ENCODE data around the gene BDP1. TPM values are rescaled to one million over a fixed set of nuclear protein-coding genes. Genes with fewer than 3 reads are reported as not detected.

BDP1 gene
- total RNA-seq, 1 experiment from 2014 or later: 22.0 TPM

- Histone ChIP-seq H3K27ac (ENCODE audit: low read depth, low read length) (no peak overlapping the region), H3K4me2 (ENCODE audit: low read length) (no peak overlapping the region), H3K4me3 (replicated peaks in 1 of 2; ENCODE audit: low read depth in 1 of 2, low read length in 2 of 2) (no peak overlapping the region), H3K36me3 (ENCODE audit: control insufficient read depth in 1 of 2, insufficient read depth in 2 of 2, low read length in 2 of 2) (peaks cover 10 to 15% of the 10 kb centered on the region in 2 experiments; a peak in 3 of 4 replicates), H3K4me1 (ENCODE audit: control insufficient read depth in 1 of 2, insufficient read depth in 2 of 2, low read length in 2 of 2) (no peaks in the 10 kb centered on the region), H3K9me3 (ENCODE audit: control insufficient read depth in 1 of 2, insufficient read depth in 1 of 2, low read depth in 1 of 2, low read length in 2 of 2) (no peaks in the 10 kb centered on the region), H2AFZ (ENCODE audit: low read depth, low read length, poor library complexity, severe bottlenecking) (no peak overlapping the region), H3K9ac (ENCODE audit: low read length) (no peak overlapping the region), H4K20me1 (ENCODE audit: insufficient read depth) (peaks cover 4% of the 10 kb centered on the region; the same call in 1 of the 2 replicates), H3K9me2 (ENCODE audit: insufficient read depth) (no peaks in the 10 kb centered on the region), H3K79me2 (ENCODE audit: insufficient read depth, low read length) (no peaks in the 10 kb centered on the region; the same call in 1 of the 2 replicates), H3K27me3 (ENCODE audit: insufficient read depth, low read length) (no peaks in the 10 kb centered on the region)
- ChIA-PET RAD21 (ENCODE audit: low non-redundant PET in 1 of 2, low total read pairs in 2 of 2, uncharacterized antibody in 2 of 2, unreplicated experiment in 2 of 2) (no interaction called here), POLR2A (no interaction called here), CTCF (no interaction called here)
- BruUV-seq (replicated peaks): no TSS peak
- TF ChIP-seq SRF (IDR thresholded peaks at IDR 0.05; ENCODE audit: low read depth) (no peak), EZH2 (IDR thresholded peaks at IDR 0.05) (no peak), POLR2AphosphoS5 (IDR thresholded peaks at IDR 0.05; ENCODE audit: low read depth, low read length) (no peak), CBX3 (IDR thresholded peaks at IDR 0.05; ENCODE audit: low read depth) (no peak), CTCF (IDR thresholded peaks at IDR 0.05 in 2 of 3, conservative IDR thresholded peaks at IDR 0.05 in 1 of 3; ENCODE audit: borderline replicate concordance in 1 of 3, insufficient read depth in 1 of 3, low read depth in 2 of 3, low read length in 2 of 3) (no peak), ATF3 (IDR thresholded peaks at IDR 0.05) (no peak), ELF1 (IDR thresholded peaks at IDR 0.05; ENCODE audit: borderline replicate concordance, low read depth) (no peak), EGR1 (IDR thresholded peaks at IDR 0.05; ENCODE audit: low read depth) (no peak), SP1 (IDR thresholded peaks at IDR 0.05; ENCODE audit: low read depth) (no peak), EZH2phosphoT487 (IDR thresholded peaks at IDR 0.05; ENCODE audit: borderline replicate concordance) (no peak), JUND (IDR thresholded peaks at IDR 0.05) (no peak), FOSL1 (IDR thresholded peaks at IDR 0.05; ENCODE audit: low read depth) (no peak), MAX (IDR thresholded peaks at IDR 0.05) (no peak), SIN3A (IDR thresholded peaks at IDR 0.05; ENCODE audit: low read depth) (no peak), ZFX (IDR thresholded peaks at IDR 0.05) (no peak), ZNF274 (IDR thresholded peaks at IDR 0.05; ENCODE audit: low read depth, low read length) (no peak)
- intact Hi-C loops (cut with micrococcal nuclease): no loop called here
- ATAC-seq: no peak
- no peak for DNase-seq (ENCODE audit: low read depth, low spot score)
These were observed 72.8 kb downstream of the BDP1 start for GRCh38 chr5:71528206-71528605.
